Activated naive CD4-positive, alpha-beta T cell treated with anti-CD3 and anti-CD28 coated beads, Interleukin-2, amount 10 ng/mL, durations not matched to agents 7 days and 5 days (primary cell): ENCODE results near the gene ARL6IP1.

Experiments
- CTCF ChIA-PET: fragments of 350-600 bp; sonication (Branson Sonifier 250); formaldehyde crosslinking; loops from one replicate; lab custom pipeline; 2021; ENCODE audit warnings: antibody characterized with exemption; lab: Charles Lee
- DNase-seq: peaks from one replicate; pipeline ENCODE4 v3.0.0-alpha.2; 2020
- H3K27ac Mint-ChIP-seq: one replicate; pipeline ENCODE4 v1.8.0; 2021; ENCODE audit warnings: mild to moderate bottlenecking, moderate library complexity, mixed read lengths
- H3K27me3 Mint-ChIP-seq: one replicate; pipeline ENCODE4 v1.8.0; 2021; ENCODE audit warnings: mild to moderate bottlenecking, mixed read lengths
- H3K36me3 Mint-ChIP-seq: one replicate; pipeline ENCODE4 v1.8.0; 2021; ENCODE audit warnings: mixed read lengths
- H3K4me1 Mint-ChIP-seq: one replicate; pipeline ENCODE4 v1.8.0; 2021; ENCODE audit warnings: mixed read lengths
- H3K4me3 Mint-ChIP-seq: one replicate; pipeline ENCODE4 v1.8.0; 2021; ENCODE audit warnings: mild to moderate bottlenecking, moderate library complexity, mixed read lengths
- H3K9me3 Mint-ChIP-seq: one replicate; pipeline ENCODE4 v1.8.0; 2021; ENCODE audit warnings: mixed read lengths

Gene ARL6IP1

GRCh38 chr16:18811925-18812324 lies 10.6 kb upstream of the ARL6IP1 start:
- Mint-ChIP-seq H3K27ac (no peak overlapping the region), H3K9me3 (no peaks in the 10 kb centered on the region), H3K36me3 (peaks cover 60% of the 10 kb centered on the region), H3K4me1 (no peaks in the 10 kb centered on the region), H3K27me3 (no peaks in the 10 kb centered on the region), H3K4me3 (no peak overlapping the region)
- DNase-seq = no peak
- CTCF ChIA-PET = no interaction called here

DNA sequence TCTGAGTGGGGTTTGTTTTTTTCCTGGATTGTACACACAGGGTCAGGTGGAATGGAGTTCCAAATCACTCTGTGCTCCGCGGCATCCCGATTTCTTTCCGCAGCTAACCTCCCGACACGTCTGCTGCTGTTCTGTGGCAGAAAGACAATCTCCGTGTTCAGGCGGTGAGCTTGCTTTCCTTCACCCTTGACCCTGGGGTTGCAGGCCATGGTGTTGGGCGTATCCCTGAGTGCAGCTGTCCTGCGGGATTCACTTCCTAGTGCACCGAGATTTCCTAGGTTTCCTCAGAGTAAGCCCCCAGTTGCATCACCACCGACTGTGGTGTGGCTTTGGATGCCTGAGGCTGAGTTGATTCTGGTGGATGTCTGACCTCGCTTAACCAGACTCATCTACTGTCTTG lies 7.8 kb upstream of the ARL6IP1 start:
- H3K4me3 Mint-ChIP-seq = no peak overlapping the region
- no peak for DNase-seq
- H3K27ac Mint-ChIP-seq = peak overlapping the region; percentile 11
- H3K9me3 Mint-ChIP-seq = no peaks in the 10 kb centered on the region
- CTCF ChIA-PET = no interaction called here
- peaks cover 62% of the 10 kb centered on the region for H3K36me3 Mint-ChIP-seq
- H3K27me3 Mint-ChIP-seq = no peaks in the 10 kb centered on the region
- peaks cover 19% of the 10 kb centered on the region for H3K4me1 Mint-ChIP-seq

- Mint-ChIP-seq H3K27ac (peak overlapping the region; percentile 88), H3K9me3 (no peaks in the 10 kb centered on the region), H3K27me3 (peaks cover 8% of the 10 kb centered on the region), H3K36me3 (peaks cover 55% of the 10 kb centered on the region), H3K4me1 (peaks cover 42% of the 10 kb centered on the region), H3K4me3 (no peak overlapping the region)
- CTCF ChIA-PET = interaction anchor here (0.5 kb wide), 1 partner anchor 972 kb away, joined by 3 read pairs; no protein-coding TSS in a partner anchor
- no peak for DNase-seq
Measured at GRCh38 chr16:18805257-18805773, 4.0 kb upstream of the ARL6IP1 start.

DNA sequence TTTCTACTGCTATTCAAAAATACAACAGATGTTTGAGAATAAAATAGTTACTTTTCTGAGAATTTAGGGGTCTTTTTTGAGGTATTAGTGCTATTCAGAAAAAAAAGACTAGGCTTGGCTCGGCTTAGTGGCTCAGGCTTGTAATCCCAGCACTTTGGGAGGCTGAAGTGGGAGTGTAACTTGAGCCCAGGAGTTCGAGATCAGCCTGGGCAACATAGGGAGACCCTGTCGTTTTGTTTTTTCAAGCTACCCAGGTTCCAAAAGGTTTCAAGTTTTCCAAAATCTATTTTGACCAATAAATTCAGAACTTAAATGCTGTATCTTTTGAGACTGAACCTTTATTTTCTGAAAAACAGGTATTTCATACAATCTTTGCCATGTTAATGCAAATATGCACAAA lies 3.2 kb upstream of the ARL6IP1 start:
- Mint-ChIP-seq H3K27ac (peak overlapping the region; percentile 88), H3K36me3 (peaks cover 55% of the 10 kb centered on the region), H3K9me3 (no peaks in the 10 kb centered on the region), H3K4me3 (no peak overlapping the region), H3K27me3 (peaks cover 8% of the 10 kb centered on the region), H3K4me1 (peaks cover 50% of the 10 kb centered on the region)
- CTCF ChIA-PET = interaction anchor here (0.5 to 1.2 kb wide), 4 partner anchors 24 to 971 kb away, joined by 3 to 5 read pairs (median 3); no protein-coding TSS in a partner anchor
- DNase-seq = no peak

DNA sequence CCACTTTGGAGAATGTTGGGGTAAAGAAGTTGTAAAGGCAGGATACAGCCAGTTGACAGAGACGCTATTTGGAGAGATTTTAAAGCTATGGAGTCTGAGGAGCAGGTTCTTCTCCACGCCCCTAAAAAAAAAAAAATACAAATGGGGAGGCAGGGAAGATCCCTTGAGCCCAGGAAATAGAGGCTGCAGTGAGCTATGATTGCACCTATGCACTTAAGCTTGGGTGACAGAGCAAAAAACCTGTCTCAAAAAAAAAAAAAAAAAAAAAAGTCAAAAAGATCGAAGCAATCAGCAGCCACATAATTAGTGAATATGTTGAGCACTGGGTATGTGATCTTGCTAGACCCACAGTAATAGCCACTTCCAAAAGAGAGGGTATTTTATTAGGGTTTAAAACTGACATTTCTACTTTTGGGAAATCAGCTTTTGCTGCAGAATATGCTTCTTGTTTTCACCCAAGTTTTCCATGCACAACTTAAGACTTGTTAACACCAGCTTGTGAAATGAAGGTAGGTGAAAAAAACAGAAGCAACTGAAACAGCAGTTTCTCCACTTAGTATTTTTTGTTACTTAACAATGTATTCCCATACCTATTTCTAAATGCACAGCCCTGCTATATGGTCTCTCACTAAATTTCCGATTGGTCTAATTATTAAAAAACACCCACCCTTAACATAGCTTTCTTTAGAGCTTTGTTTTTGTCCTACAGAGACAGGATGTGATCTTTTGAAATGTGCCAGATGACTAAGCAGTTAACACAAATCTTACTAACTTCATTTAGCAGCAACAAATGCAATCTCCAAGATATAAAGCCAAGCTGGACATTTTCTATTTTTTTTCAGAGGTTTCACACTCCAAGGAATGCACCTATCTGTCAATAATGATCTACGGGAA lies 2.5 kb upstream of the ARL6IP1 start:
- H3K27me3 Mint-ChIP-seq = peaks cover 8% of the 10 kb centered on the region
- no peak for DNase-seq
- H3K4me3 Mint-ChIP-seq = peak overlapping the region; percentile 7
- H3K27ac Mint-ChIP-seq = peak overlapping the region; percentile 88
- CTCF ChIA-PET = interaction anchor here (0.6 to 2.1 kb wide), 6 partner anchors 13 to 166 kb away, joined by 3 to 7 read pairs (median 4); no protein-coding TSS in a partner anchor
- H3K9me3 Mint-ChIP-seq = no peaks in the 10 kb centered on the region
- H3K4me1 Mint-ChIP-seq = peaks cover 56% of the 10 kb centered on the region
- H3K36me3 Mint-ChIP-seq = peaks cover 51% of the 10 kb centered on the region

DNA sequence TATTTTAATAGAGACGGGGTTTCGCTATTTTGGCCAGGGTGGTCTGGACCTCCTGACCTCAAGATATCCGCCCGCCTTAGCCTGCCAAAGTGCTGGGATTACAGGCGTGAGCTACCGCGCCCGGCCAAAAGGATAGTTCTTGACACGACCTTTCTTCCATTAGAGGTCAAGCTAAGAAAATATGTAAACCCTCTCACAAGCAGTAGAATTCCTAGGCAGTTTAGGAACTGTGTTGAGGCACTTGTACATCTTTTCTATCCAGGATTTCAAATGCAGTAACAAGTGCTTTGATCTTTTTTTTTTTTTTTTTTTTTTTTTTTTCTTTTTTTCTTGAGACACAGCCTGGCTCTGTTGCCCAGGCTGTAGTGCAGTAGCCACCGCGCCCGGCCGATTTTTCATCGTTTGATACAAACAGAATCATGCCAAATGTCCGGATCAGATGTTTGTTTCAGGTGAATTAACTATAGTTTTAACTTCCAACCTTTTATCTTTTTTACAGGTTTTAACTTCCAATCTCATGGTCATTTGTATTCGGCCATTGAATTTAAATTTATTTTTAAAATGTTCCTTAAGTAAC lies 1.5 kb upstream of the ARL6IP1 start:
- Mint-ChIP-seq H3K27me3 (peaks cover 8% of the 10 kb centered on the region), H3K27ac (peak overlapping the region; percentile 95), H3K9me3 (no peaks in the 10 kb centered on the region), H3K36me3 (peaks cover 54% of the 10 kb centered on the region), H3K4me3 (peak overlapping the region; percentile 96), H3K4me1 (peaks cover 65% of the 10 kb centered on the region)
- DNase-seq = no peak
- CTCF ChIA-PET = interaction anchor here (1.1 to 2.1 kb wide), 3 partner anchors 12 to 17 kb away, joined by 4 to 10 read pairs (median 7); partner anchors contain the start of gene RPS15A

- Mint-ChIP-seq H3K27ac (peak overlapping the region; percentile 95), H3K9me3 (no peaks in the 10 kb centered on the region), H3K4me1 (peaks cover 76% of the 10 kb centered on the region), H3K4me3 (peak overlapping the region; percentile 96), H3K36me3 (peaks cover 54% of the 10 kb centered on the region), H3K27me3 (peaks cover 8% of the 10 kb centered on the region)
- CTCF ChIA-PET = interaction anchor here (0.7 to 2.3 kb wide), 6 partner anchors 10 to 169 kb away, joined by 3 to 10 read pairs (median 4); no protein-coding TSS in a partner anchor
- no peak for DNase-seq
Measured at GRCh38 chr16:18800775-18801144, 589 bp downstream of the ARL6IP1 start.

DNA sequence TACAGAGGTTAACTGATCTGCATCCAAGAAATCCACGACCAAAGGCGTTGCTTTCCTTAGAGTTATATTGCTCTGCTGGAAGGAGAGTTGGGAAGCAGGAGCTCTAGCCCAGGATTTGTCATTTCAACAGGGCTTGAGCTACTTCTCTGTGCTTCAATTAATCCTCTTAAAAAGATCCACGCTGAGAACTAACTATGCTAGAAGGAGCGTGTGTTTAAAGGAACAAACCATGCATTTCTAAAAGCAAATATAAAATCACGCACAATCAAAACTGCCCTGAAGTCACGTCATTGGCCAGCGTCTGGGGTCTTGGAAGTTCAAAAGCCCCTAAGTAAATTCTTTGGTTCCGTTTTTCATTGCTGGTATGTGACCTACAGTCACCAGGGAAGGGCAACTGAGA lies 1.1 kb downstream of the ARL6IP1 start:
- Mint-ChIP-seq H3K27me3 (peaks cover 8% of the 10 kb centered on the region), H3K36me3 (peaks cover 56% of the 10 kb centered on the region), H3K4me1 (peaks cover 74% of the 10 kb centered on the region), H3K4me3 (peak overlapping the region; percentile 96), H3K9me3 (no peaks in the 10 kb centered on the region), H3K27ac (peak overlapping the region; percentile 95)
- DNase-seq = no peak
- CTCF ChIA-PET = interaction anchor here (0.9 to 2.3 kb wide), 5 partner anchors 9 to 34 kb away, joined by 3 to 10 read pairs (median 4); no protein-coding TSS in a partner anchor

- H3K36me3 Mint-ChIP-seq = peaks cover 59% of the 10 kb centered on the region
- DNase-seq = no peak
- peak overlapping the region; percentile 95 for H3K27ac Mint-ChIP-seq
- H3K4me3 Mint-ChIP-seq = peak overlapping the region; percentile 96
- peaks cover 8% of the 10 kb centered on the region for H3K27me3 Mint-ChIP-seq
- CTCF ChIA-PET = interaction anchor here (0.9 to 1.5 kb wide), 2 partner anchors 9 to 35 kb away, joined by 3 to 4 read pairs; no protein-coding TSS in a partner anchor
- H3K4me1 Mint-ChIP-seq = peaks cover 66% of the 10 kb centered on the region
- H3K9me3 Mint-ChIP-seq = no peaks in the 10 kb centered on the region
Measured at GRCh38 chr16:18799500-18799899, 1.8 kb downstream of the ARL6IP1 start.

DNA sequence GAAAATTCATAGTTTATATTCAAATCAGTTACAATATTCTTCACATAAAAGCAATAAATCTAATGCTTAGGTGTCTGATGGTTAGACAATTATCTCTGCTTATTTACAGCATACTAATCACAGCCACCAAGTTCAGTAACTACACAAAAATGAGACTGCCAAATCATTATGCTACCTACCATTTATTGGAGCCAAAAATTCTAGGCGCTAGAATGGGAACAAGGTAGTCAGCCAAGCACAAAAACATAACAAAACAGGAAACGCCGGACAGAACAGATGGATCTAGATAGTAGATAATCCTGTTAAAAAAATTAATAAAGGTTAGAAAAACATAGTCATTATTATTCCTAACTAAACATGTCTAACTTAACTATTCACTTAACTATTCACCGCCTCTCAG lies 3.6 kb downstream of the ARL6IP1 start:
- CTCF ChIA-PET = no interaction called here
- Mint-ChIP-seq H3K9me3 (no peaks in the 10 kb centered on the region), H3K4me1 (peaks cover 49% of the 10 kb centered on the region), H3K36me3 (peaks cover 65% of the 10 kb centered on the region), H3K27me3 (peaks cover 8% of the 10 kb centered on the region), H3K4me3 (peak overlapping the region; percentile 14), H3K27ac (no peak overlapping the region)
- DNase-seq = no peak

GRCh38 chr16:18796377-18796776 lies 5.0 kb downstream of the ARL6IP1 start:
- H3K9me3 Mint-ChIP-seq = no peaks in the 10 kb centered on the region
- H3K27me3 Mint-ChIP-seq = peaks cover 3% of the 10 kb centered on the region
- H3K36me3 Mint-ChIP-seq = peaks cover 75% of the 10 kb centered on the region
- DNase-seq = no peak
- H3K27ac Mint-ChIP-seq = no peak overlapping the region
- CTCF ChIA-PET = no interaction called here
- H3K4me1 Mint-ChIP-seq = peaks cover 47% of the 10 kb centered on the region
- no peak overlapping the region for H3K4me3 Mint-ChIP-seq

DNA sequence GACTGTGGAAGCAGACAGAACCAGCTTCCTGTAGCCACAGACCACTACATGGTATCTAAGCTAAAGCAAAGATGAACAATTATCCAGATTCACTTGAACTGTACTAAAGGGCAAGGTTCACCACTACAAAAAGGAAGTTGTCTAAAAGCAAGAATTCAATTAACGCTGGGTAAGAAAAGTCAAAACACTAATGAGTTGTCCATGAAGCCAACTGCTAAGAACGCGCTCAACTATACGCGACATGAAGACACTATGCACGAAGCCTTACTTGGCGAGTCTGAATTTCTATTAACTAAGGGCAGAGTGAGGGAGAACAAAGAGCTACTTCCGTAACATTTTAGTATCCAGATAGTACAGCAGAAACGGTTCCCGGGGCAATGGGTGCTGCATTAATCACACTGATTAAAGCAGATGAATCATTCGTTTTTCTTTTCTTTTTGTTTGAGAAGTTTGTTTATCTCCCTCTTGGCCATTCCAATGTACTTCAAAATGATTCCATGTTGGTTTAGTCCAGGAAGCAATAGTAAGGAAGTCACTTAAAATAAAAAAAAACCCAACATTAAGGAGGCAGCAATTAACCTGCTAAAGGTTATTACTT lies 8.4 kb downstream of the ARL6IP1 start:
- peaks cover 77% of the 10 kb centered on the region for H3K36me3 Mint-ChIP-seq
- no peak for DNase-seq
- CTCF ChIA-PET = interaction anchor here (0.8 kb wide), 1 partner anchor 9 kb away, joined by 3 read pairs; the partner anchor contains the start of gene ARL6IP1
- H3K9me3 Mint-ChIP-seq = no peaks in the 10 kb centered on the region
- H3K4me1 Mint-ChIP-seq = peaks cover 44% of the 10 kb centered on the region
- H3K27ac Mint-ChIP-seq = no peak overlapping the region
- no peaks in the 10 kb centered on the region for H3K27me3 Mint-ChIP-seq
- no peak overlapping the region for H3K4me3 Mint-ChIP-seq

DNA sequence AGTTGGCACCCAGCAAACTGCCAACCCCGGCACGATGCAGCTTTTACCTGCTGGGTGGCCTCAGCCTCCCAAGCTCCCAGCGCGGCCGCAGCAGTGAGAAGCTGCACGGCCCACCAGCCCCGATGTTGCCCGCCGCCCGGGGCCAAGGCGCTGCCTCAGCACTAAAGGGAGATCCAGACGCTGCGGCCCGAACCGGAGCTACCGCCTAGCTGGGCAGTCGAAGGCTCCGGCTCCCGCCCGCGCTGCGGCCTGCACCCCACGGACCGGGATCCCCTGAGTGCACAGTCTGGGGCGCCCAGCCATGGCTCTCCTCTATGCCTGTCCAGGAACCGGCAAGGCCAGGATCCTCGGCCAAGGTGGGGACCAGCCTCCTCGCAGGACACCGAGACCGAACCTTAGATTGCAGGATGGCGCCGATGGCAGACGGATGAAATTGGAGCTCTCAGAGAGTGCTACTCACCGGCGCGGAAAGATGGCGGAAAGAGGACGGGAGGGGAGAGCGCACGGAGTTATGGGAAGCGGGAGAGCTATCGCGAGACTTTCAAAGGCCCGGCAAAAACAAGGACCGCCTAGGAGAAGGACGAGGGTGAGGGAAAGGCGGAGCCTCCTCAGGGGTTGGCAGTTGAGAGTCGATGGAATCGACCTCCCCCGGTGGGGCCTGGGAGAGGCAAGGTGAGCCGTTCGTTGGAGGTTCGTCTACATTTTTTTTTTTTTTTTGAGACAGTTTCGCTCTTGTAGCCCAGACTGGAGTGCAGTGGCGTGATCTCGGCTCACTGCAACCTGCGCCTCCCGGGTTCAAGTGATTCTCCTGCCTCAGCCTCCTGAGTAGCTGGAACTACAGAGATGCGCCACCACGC lies 11.3 kb downstream of the ARL6IP1 start, which contains the start of gene RPS15A:
Gene RPS15A, minus strand, starts transcription at position 485 of the 857 bp plus-strand sequence. CDS start 1,221 bp downstream, outside the sequence.
- CTCF ChIA-PET = interaction anchor here (1.4 kb wide), 2 partner anchors 10 to 12 kb away, joined by 4 to 10 read pairs; partner anchors contain the start of gene ARL6IP1
- Mint-ChIP-seq H3K4me3 (peak within 1 kb of the TSS; percentile 95), H3K27me3 (no peaks in the 10 kb centered on the region), H3K9me3 (no peaks in the 10 kb centered on the region), H3K4me1 (peaks cover 55% of the 10 kb centered on the region), H3K27ac (peak within 1 kb of the TSS; percentile 95), H3K36me3 (peaks cover 85% of the 10 kb centered on the region)
- peak; percentile 97 for DNase-seq
